GM19035 (cell line): Measurements from ENCODE around the gene FHIT.

ENCODE experiments used
- ATAC-seq: cut with Tn5 transposase; IDR thresholded peaks from one replicate; pipeline ENCODE4 v1.9.1; 2021; ENCODE audit not compliant: unreplicated experiment

FHIT gene

GRCh38 chr3:59873576-59874230 lies 1377.5 kb downstream of the FHIT start:
- no peak for ATAC-seq

GRCh38 chr3:59872128-59872527 lies 1379.1 kb downstream of the FHIT start:
- ATAC-seq = no peak

- ATAC-seq = no peak
Measured at GRCh38 chr3:59867185-59868002, 1383.9 kb downstream of the FHIT start.

GRCh38 chr3:59866076-59866475 lies 1385.2 kb downstream of the FHIT start:
- no peak for ATAC-seq

- ATAC-seq = no peak
Measured at GRCh38 chr3:59865351-59865750, 1385.9 kb downstream of the FHIT start.

- no peak for ATAC-seq
Measured at GRCh38 chr3:59862686-59863085, 1388.6 kb downstream of the FHIT start.

GRCh38 chr3:59857589-59858346 lies 1393.5 kb downstream of the FHIT start:
- peak; percentile 98 for ATAC-seq

GRCh38 chr3:59856934-59857460 lies 1394.3 kb downstream of the FHIT start:
- ATAC-seq = no peak

GRCh38 chr3:59854061-59854709 lies 1397.1 kb downstream of the FHIT start:
- no peak for ATAC-seq

GRCh38 chr3:59850417-59850816 lies 1400.8 kb downstream of the FHIT start:
- ATAC-seq = no peak

- no peak for ATAC-seq
Measured at GRCh38 chr3:59845386-59845785, 1405.9 kb downstream of the FHIT start.

GRCh38 chr3:59843821-59844220 lies 1407.4 kb downstream of the FHIT start:
- no peak for ATAC-seq

GRCh38 chr3:59839810-59840515 lies 1411.3 kb downstream of the FHIT start:
- peak; percentile 90 for ATAC-seq

- no peak for ATAC-seq
Measured at GRCh38 chr3:59839283-59839682, 1412.0 kb downstream of the FHIT start.

- ATAC-seq = no peak
Measured at GRCh38 chr3:59836531-59836930, 1414.7 kb downstream of the FHIT start.

GRCh38 chr3:59832702-59833101 lies 1418.5 kb downstream of the FHIT start:
- no peak for ATAC-seq

- ATAC-seq = no peak
Measured at GRCh38 chr3:59832241-59832640, 1419.0 kb downstream of the FHIT start.

- ATAC-seq = no peak
Measured at GRCh38 chr3:59831394-59831793, 1419.9 kb downstream of the FHIT start.

- ATAC-seq = no peak
Measured at GRCh38 chr3:59829527-59829926, 1421.7 kb downstream of the FHIT start.

GRCh38 chr3:59824876-59825275 lies 1426.4 kb downstream of the FHIT start:
- no peak for ATAC-seq
